ENCODE data around the gene ZNF148.

DNA sequence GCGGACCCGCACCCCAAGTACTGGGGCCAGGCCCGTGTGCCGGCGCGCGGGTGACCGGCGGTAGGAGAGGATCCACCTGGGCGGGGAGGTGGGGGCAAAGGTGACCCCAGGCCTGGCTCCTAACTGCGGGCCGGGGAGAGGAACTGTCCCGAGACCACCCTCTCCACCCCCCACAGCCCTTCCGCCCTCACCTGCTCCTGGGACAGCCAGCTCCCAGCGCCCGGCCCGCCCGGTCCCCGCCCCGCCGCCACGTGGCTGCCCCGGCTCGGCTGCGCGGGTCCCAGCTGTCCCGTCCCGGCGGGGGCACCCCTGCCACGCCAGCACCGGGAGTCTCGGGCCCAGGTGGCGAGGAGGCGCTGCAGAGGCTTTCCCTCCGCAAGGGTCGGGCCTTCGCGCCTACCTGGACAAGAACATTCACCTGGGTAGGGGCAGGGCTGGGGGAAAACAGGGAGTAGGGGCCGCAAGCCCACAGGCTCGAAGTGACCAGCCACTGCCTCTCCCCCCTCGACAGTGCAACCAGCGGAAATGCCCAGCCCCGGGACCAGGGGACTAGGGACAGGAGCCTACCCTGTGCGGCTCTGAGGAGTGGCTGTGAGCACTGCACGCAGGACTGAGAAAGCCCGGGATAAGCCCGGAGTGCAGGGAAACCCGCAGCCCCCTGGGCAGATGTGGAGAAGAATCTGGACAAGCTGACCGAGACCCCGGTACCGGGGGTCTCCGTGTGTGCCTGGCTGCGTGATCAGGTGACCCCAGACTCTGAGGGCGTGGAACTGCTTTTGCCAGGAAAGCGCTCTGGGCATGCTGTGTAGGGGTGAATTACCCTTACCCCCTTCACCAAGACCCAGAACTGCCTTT, 162.4 kb downstream of the ZNF148 start, which contains the start of gene SLC12A8:
- TF ChIP-seq CEBPB (IDR thresholded peaks at IDR 0.05; ENCODE audit: low read depth, low read length) (no peak), MXI1 (IDR thresholded peaks at IDR 0.05; ENCODE audit: borderline replicate concordance, low read depth, low read length) (no peak), POLR2A (IDR thresholded peaks at IDR 0.05; ENCODE audit: low read depth, low read length) (no peak), RCOR1 (IDR thresholded peaks at IDR 0.05; ENCODE audit: insufficient replicate concordance, low read length) (no peak), SMC3 (IDR thresholded peaks at IDR 0.05; ENCODE audit: low read depth, low read length) (no peak), RFX5 (IDR thresholded peaks at IDR 0.05; ENCODE audit: low read depth, low read length) (no peak)
- TF ChIP-seq, protein P1, sequence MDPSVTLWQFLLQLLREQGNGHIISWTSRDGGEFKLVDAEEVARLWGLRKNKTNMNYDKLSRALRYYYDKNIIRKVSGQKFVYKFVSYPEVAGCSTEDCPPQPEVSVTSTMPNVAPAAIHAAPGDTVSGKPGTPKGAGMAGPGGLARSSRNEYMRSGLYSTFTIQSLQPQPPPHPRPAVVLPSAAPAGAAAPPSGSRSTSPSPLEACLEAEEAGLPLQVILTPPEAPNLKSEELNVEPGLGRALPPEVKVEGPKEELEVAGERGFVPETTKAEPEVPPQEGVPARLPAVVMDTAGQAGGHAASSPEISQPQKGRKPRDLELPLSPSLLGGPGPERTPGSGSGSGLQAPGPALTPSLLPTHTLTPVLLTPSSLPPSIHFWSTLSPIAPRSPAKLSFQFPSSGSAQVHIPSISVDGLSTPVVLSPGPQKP (IDR thresholded peaks at IDR 0.05; ENCODE audit: borderline replicate concordance, low read depth, low read length), result no peak
- TF ChIP-seq, protein P2, sequence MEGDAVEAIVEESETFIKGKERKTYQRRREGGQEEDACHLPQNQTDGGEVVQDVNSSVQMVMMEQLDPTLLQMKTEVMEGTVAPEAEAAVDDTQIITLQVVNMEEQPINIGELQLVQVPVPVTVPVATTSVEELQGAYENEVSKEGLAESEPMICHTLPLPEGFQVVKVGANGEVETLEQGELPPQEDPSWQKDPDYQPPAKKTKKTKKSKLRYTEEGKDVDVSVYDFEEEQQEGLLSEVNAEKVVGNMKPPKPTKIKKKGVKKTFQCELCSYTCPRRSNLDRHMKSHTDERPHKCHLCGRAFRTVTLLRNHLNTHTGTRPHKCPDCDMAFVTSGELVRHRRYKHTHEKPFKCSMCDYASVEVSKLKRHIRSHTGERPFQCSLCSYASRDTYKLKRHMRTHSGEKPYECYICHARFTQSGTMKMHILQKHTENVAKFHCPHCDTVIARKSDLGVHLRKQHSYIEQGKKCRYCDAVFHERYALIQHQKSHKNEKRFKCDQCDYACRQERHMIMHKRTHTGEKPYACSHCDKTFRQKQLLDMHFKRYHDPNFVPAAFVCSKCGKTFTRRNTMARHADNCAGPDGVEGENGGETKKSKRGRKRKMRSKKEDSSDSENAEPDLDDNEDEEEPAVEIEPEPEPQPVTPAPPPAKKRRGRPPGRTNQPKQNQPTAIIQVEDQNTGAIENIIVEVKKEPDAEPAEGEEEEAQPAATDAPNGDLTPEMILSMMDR (conservative IDR thresholded peaks at IDR 0.05; ENCODE audit: low read depth, low read length), result no peak
- TF ChIP-seq, protein P3, sequence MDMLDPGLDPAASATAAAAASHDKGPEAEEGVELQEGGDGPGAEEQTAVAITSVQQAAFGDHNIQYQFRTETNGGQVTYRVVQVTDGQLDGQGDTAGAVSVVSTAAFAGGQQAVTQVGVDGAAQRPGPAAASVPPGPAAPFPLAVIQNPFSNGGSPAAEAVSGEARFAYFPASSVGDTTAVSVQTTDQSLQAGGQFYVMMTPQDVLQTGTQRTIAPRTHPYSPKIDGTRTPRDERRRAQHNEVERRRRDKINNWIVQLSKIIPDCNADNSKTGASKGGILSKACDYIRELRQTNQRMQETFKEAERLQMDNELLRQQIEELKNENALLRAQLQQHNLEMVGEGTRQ (IDR thresholded peaks at IDR 0.05; ENCODE audit: low read depth, low read length), result no peak

All from IMR-90 (cell line).